ENCODE measurements around the gene OLAH. TPM values are rescaled to one million over a fixed set of nuclear protein-coding genes. Genes with fewer than 3 reads are reported as not detected.

OLAH gene
- polyA plus RNA-seq, 1 donor (not counting 4 experiments of a cell fraction or from before 2014, with no cell fraction given), result 0.54 TPM

DNA sequence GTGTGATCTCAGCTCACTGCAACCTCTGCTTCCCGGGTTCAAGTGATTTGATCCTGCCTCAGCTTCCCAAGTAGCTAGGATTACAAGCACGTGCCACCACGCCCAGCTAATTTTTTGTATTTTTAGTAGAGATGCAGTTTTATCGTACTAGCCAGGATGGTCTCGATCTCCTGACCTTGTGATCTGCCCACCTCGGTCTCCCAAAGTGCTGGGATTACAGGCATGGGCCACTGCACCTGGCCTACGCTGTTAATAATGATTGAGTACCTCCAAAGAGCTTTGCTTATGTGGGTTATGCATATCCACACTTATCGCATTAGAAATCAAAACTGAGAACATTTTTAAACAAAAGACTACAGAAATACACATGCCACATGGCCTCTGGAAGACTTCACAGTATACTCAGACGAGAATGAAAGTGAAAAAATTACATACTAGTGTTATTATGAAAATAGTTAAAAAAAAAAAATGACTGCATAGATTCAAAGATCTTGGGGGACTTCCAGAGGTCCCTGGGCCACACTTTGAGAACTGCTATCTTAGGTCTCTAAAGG lies 78.8 kb downstream of the OLAH start:
- Histone ChIP-seq H3K36me3 (ENCODE audit: control insufficient read depth in 2 of 2, extremely low read depth in 1 of 2, insufficient read depth in 2 of 2, low read length in 2 of 2) (peaks cover 11 to 18% of the 10 kb centered on the region in 2 experiments), H3K79me2 (ENCODE audit: control insufficient read depth, insufficient read depth, low read length) (no peaks in the 10 kb centered on the region), H3K9me1 (ENCODE audit: control insufficient read depth, extremely low read depth, insufficient read depth, low read length) (no peaks in the 10 kb centered on the region), H3K4me1 (ENCODE audit: control insufficient read depth, extremely low read depth, insufficient read depth, low read length) (peaks cover 24% of the 10 kb centered on the region), H3K27me3 (ENCODE audit: control insufficient read depth, extremely low read depth, insufficient read depth, low read length) (no peaks in the 10 kb centered on the region), H3K4me3 (ENCODE audit: control insufficient read depth in 2 of 3, extremely low read depth in 1 of 3, insufficient read depth in 2 of 3, low read depth in 1 of 3, low read length in 3 of 3) (no peak overlapping the region), H3K9ac (ENCODE audit: control insufficient read depth, extremely low read depth, insufficient read depth, low read length) (no peak overlapping the region), H2AFZ (ENCODE audit: control insufficient read depth, low read length) (no peak overlapping the region), H4K20me1 (ENCODE audit: control insufficient read depth, extremely low read depth, insufficient read depth, low read length) (no peaks in the 10 kb centered on the region), H3K4me2 (ENCODE audit: control insufficient read depth, extremely low read depth, insufficient read depth, low read depth, low read length) (no peak overlapping the region), H3K9me3 (ENCODE audit: control insufficient read depth, low read depth, low read length) (no peaks in the 10 kb centered on the region), H3K27ac (ENCODE audit: control insufficient read depth, insufficient read depth, low read length) (peak overlapping the region; percentile 72)
- TF ChIP-seq, protein P1, sequence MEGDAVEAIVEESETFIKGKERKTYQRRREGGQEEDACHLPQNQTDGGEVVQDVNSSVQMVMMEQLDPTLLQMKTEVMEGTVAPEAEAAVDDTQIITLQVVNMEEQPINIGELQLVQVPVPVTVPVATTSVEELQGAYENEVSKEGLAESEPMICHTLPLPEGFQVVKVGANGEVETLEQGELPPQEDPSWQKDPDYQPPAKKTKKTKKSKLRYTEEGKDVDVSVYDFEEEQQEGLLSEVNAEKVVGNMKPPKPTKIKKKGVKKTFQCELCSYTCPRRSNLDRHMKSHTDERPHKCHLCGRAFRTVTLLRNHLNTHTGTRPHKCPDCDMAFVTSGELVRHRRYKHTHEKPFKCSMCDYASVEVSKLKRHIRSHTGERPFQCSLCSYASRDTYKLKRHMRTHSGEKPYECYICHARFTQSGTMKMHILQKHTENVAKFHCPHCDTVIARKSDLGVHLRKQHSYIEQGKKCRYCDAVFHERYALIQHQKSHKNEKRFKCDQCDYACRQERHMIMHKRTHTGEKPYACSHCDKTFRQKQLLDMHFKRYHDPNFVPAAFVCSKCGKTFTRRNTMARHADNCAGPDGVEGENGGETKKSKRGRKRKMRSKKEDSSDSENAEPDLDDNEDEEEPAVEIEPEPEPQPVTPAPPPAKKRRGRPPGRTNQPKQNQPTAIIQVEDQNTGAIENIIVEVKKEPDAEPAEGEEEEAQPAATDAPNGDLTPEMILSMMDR (optimal IDR thresholded peaks at IDR 0.05 in 1 of 3, IDR thresholded peaks at IDR 0.05 in 1 of 3, conservative IDR thresholded peaks at IDR 0.05 in 1 of 3; ENCODE audit: extremely low read depth in 1 of 3, insufficient read depth in 2 of 3, low read length in 3 of 3), result no peak
- no peak for TF ChIP-seq EZH2 (IDR thresholded peaks at IDR 0.05; ENCODE audit: low read length)
- no peak for FAIRE-seq
- no peak for DNase-seq (ENCODE audit: low read depth, low spot score)
- dilution Hi-C loops (cut with MboI; ENCODE audit: extremely low pct_ligation_motif_present, low sequenced_read_pairs), result no loop called here

Other genes starting within 250 kb of the OLAH start
- gene CDNF, start 205.9 kb upstream of the OLAH start, polyA plus RNA-seq, result 1.1 to 1.4 TPM (median 1.2 TPM) in 3 replicates
- 17.7 to 29.5 TPM (median 18.6 TPM) in 3 replicates for gene HSPA14, start 205.6 kb upstream of the OLAH start, polyA plus RNA-seq
- gene MSANTD7, start 205.6 kb upstream of the OLAH start, polyA plus RNA-seq, result 6.6 to 8.6 TPM (median 7.1 TPM) in 3 replicates
- gene SUV39H2, start 165.1 kb upstream of the OLAH start, polyA plus RNA-seq, result 5.3 to 11.8 TPM (median 6.9 TPM) in 3 replicates
- gene DCLRE1C, start 89.8 kb upstream of the OLAH start, polyA plus RNA-seq, result 4.1 to 9.1 TPM (median 4.6 TPM) in 3 replicates
- gene MEIG1, start 84.6 kb upstream of the OLAH start, polyA plus RNA-seq, result 0.32 to 0.33 TPM in 2 of 3 replicates, not detected in the other
- 0.08 to 0.20 TPM in 2 of 3 replicates, not detected in the other for gene ACBD7, start 44.8 kb downstream of the OLAH start, polyA plus RNA-seq
- 27.6 to 46.0 TPM (median 32.4 TPM) in 3 replicates for gene RPP38, start 53.4 kb downstream of the OLAH start, polyA plus RNA-seq
- 6.7 to 19.1 TPM (median 9.9 TPM) in 3 replicates for gene NMT2, start 124.8 kb downstream of the OLAH start, polyA plus RNA-seq

Data from keratinocyte (primary cell).